ENCODE data around the gene LSAMP.

GRCh38 chr3:115766587-115767482 lies 678.5 kb downstream of the LSAMP start:
- no peak for TF ChIP-seq CTCF (IDR thresholded peaks at IDR 0.05)
- no peak for TF ChIP-seq POLR2A (IDR thresholded peaks at IDR 0.05)

Measured in esophagus squamous epithelium (tissue), 4 donors.